ENCODE data around the gene NSMCE1.

DNA sequence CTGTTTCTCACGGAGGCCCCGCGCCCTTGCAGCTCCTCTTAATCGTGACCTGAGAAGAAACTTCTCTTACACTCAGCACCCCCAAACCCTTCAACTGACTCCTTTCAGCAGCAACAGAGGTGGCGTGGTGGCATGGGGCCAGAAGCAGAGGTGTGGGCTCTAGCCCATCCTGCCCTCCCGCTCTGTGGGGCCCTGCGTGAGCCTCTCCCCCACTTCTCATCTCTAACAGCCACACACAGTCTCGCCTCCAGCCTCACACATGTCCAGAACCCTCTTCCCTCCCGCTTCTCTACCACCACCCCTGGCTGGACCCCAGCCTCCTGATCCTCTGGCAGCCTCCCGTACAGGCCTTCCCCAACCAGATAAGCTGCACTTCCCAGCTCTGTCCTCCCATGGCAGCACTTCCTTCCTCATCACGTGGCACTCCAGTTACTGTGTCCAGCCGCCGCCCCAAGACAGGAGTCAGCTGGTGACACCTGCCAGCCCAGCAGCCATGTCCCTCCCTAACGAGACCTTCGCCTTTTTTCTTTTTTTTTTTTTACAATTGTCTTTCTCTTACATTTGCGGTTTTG, 30.5 kb downstream of the NSMCE1 start:
- TF ChIP-seq, protein P1, sequence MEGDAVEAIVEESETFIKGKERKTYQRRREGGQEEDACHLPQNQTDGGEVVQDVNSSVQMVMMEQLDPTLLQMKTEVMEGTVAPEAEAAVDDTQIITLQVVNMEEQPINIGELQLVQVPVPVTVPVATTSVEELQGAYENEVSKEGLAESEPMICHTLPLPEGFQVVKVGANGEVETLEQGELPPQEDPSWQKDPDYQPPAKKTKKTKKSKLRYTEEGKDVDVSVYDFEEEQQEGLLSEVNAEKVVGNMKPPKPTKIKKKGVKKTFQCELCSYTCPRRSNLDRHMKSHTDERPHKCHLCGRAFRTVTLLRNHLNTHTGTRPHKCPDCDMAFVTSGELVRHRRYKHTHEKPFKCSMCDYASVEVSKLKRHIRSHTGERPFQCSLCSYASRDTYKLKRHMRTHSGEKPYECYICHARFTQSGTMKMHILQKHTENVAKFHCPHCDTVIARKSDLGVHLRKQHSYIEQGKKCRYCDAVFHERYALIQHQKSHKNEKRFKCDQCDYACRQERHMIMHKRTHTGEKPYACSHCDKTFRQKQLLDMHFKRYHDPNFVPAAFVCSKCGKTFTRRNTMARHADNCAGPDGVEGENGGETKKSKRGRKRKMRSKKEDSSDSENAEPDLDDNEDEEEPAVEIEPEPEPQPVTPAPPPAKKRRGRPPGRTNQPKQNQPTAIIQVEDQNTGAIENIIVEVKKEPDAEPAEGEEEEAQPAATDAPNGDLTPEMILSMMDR (IDR thresholded peaks at IDR 0.05 in 8 of 11, conservative IDR thresholded peaks at IDR 0.05 in 3 of 11) = peak in 1 of 11 experiments; percentile 24
- no peak for TF ChIP-seq POLR2A (IDR thresholded peaks at IDR 0.05)

All from spleen (tissue), 7 donors.